B cell (primary cell): ENCODE results near the gene CHRNA7. TPM values are rescaled to one million over a fixed set of nuclear protein-coding genes. Genes with fewer than 3 reads are reported as not detected.
"Not testable (repeated sequence)": the region's sequence is repeated elsewhere in the genome, so short reads cannot be mapped to it uniquely, and the experiment has no call there.

ENCODE experiments used
- ATAC-seq: fragments of 200-7000 bp; cut with Tn5 transposase; one replicate; pipeline ENCODE4 v1.10.0; 2021; ENCODE audit warnings: low read depth, mild to moderate bottlenecking, moderate number of reproducible peaks, moderate library complexity
- CTCF ChIA-PET: fragments of 350-600 bp; sonication (Branson Sonifier 250); formaldehyde crosslinking; loops from one replicate; lab custom pipeline; 2021; ENCODE audit warnings: antibody characterized with exemption, inconsistent platforms; lab: Charles Lee
- POLR2A ChIA-PET: fragments of 350-600 bp; sonication (Branson Sonifier 250); formaldehyde crosslinking; loops from one replicate; lab custom pipeline; 2021; ENCODE audit warnings: antibody characterized with exemption; lab: Charles Lee
- DNase-seq: peaks from one replicate; pipeline ENCODE4 v3.0.0; 2013
- H2AFZ ChIP-seq: 2 replicates; pipeline ENCODE4 v1.6.1; 2012; ENCODE audit warnings: mild to moderate bottlenecking, low read depth, low read length; ENCODE audit not compliant: insufficient read depth, poor library complexity, severe bottlenecking
- H3K27ac ChIP-seq, 2 donors: 1 replicate in 1 of 2; 2 replicates in 1 of 2; pipeline ENCODE4 v1.5.1; 2012 to 2013; ENCODE audit warnings: low read length in 2 of 2, mild to moderate bottlenecking in 2 of 2, moderate library complexity in 1 of 2
- H3K27me3 ChIP-seq, 4 experiments: fragments of 200-600 bp in 1 of 4; sonication (generic) in 1 of 4; replicated peaks in 1 of 4; 1 replicate in 2 of 4; 2 replicates in 2 of 4; pipeline versions ENCODE4 v1.6.1 to v1.7.0; 2013 to 2016; ENCODE audit warnings: low read length in 3 of 4, mild to moderate bottlenecking in 2 of 4, mixed read lengths in 1 of 4, moderate library complexity in 1 of 4; ENCODE audit not compliant: insufficient read depth in 4 of 4, control insufficient read depth in 3 of 4; ENCODE audit errors: control extremely low read depth in 1 of 4
- H3K36me3 ChIP-seq, 2 experiments: replicated peaks in 1 of 2; 1 replicate in 1 of 2; 2 replicates in 1 of 2; pipeline versions ENCODE4 v1.6.1 to v1.7.1; 2013; ENCODE audit warnings: low read length in 1 of 2; ENCODE audit not compliant: insufficient read depth in 2 of 2, control insufficient read depth in 1 of 2; ENCODE audit errors: control extremely low read depth in 1 of 2, extremely low read depth in 1 of 2
- H3K4me1 ChIP-seq, 2 donors: fragments of 200-600 bp in 1 of 2; sonication (generic) in 1 of 2; 1 replicate in 1 of 2; 2 replicates in 1 of 2; pipeline versions ENCODE4 v1.5.1 to v1.6.1; 2013 to 2017; ENCODE audit warnings: low read length in 2 of 2; ENCODE audit not compliant: control insufficient read depth in 2 of 2, insufficient read depth in 2 of 2
- H3K4me2 ChIP-seq: replicated peaks from 2 replicates; pipeline ENCODE3; 2012; ENCODE audit warnings: mild to moderate bottlenecking, low read depth, low read length; ENCODE audit not compliant: poor library complexity, severe bottlenecking
- H3K4me3 ChIP-seq, 5 experiments: fragments of 200-600 bp in 1 of 5; sonication (generic) in 1 of 5; 1 replicate in 3 of 5; 2 replicates in 2 of 5; pipeline versions ENCODE4 v1.5.1 to v1.7.0; 2011 to 2016; ENCODE audit warnings: low read length in 4 of 5, mild to moderate bottlenecking in 4 of 5, low read depth in 2 of 5, control low read depth in 1 of 5, moderate library complexity in 1 of 5; ENCODE audit not compliant: insufficient read depth in 1 of 5; ENCODE audit errors: control extremely low read depth in 1 of 5, extremely low read depth in 1 of 5
- H3K79me2 ChIP-seq: fragments of 200-600 bp; sonication (generic); one replicate; pipeline ENCODE4 v1.6.0; 2016; ENCODE audit warnings: low read length; ENCODE audit not compliant: control insufficient read depth, insufficient read depth
- H3K9ac ChIP-seq: fragments of 200-600 bp; sonication (generic); 2 replicates; pipeline ENCODE4 v1.6.1; 2017; ENCODE audit warnings: mild to moderate bottlenecking, low read length, moderate library complexity
- H3K9me3 ChIP-seq, 3 donors: one replicate each; pipeline versions ENCODE4 v1.6.1 to v1.7.1; 2013; ENCODE audit warnings: low read length in 2 of 3; ENCODE audit not compliant: control insufficient read depth in 2 of 3, insufficient read depth in 1 of 3; ENCODE audit errors: control extremely low read depth in 1 of 3
- H4K20me1 ChIP-seq: 2 replicates; pipeline ENCODE4 v1.6.0; 2012; ENCODE audit warnings: mild to moderate bottlenecking, low read length; ENCODE audit not compliant: insufficient read depth, control insufficient read depth, poor library complexity, severe bottlenecking
- H3K27ac Mint-ChIP-seq: one replicate; pipeline ENCODE4 v1.8.0; 2021; ENCODE audit warnings: mixed read lengths
- H3K27me3 Mint-ChIP-seq: one replicate; pipeline ENCODE4 v1.8.0; 2021; ENCODE audit warnings: mixed read lengths
- H3K4me1 Mint-ChIP-seq: one replicate; pipeline ENCODE4 v1.8.0; 2021; ENCODE audit warnings: mixed read lengths
- H3K4me3 Mint-ChIP-seq: one replicate; pipeline ENCODE4 v1.8.0; 2021; ENCODE audit warnings: mixed read lengths
- H3K9me3 Mint-ChIP-seq: one replicate; pipeline ENCODE4 v1.8.0; 2022; ENCODE audit warnings: mixed read lengths; ENCODE audit not compliant: insufficient read depth
- WGBS: methylation state at CpG from one replicate; pipeline ENCODE4 v1.1.5; 2013; ENCODE audit warnings: missing lambda C conversion rate; ENCODE audit not compliant: insufficient coverage; 5-methylcytosine and 5-hydroxymethylcytosine counted together
- intact Hi-C: fragments of 100-400 bp; cut with micrococcal nuclease; formaldehyde crosslinking; loops from one replicate; pipeline ENCODE4 v1.10.0; 2022
- polyA plus RNA-seq: library from polyadenylated mRNA; depleted of rRNA; stranded (reverse); fragments of >200 nt; gene quantifications from 2 replicates; pipeline ENCODE4 v1.2.3, GENCODE V29; 2012
- total RNA-seq, 2 donors: library from RNA; stranded (reverse); fragments of 120-200 nt in 1 of 2; gene quantifications; 1 replicate in 1 of 2; 2 replicates in 1 of 2; pipeline versions ENCODE4 v1.2.3 to v1.2.4, GENCODE V29; 2013 to 2022

The CHRNA7 gene
- total and polyA plus RNA-seq, 2 donors (not counting 1 experiment from before 2014, with no cell fraction given) = 0.16 TPM; not detected in 1

GRCh38 chr15:32193780-32194179 lies 163.5 kb downstream of the CHRNA7 start:
- H3K9me3 ChIP-seq, H3K4me1 Mint-ChIP-seq, CTCF ChIA-PET, H3K4me3 ChIP-seq, H3K9me3 Mint-ChIP-seq, H3K4me1 ChIP-seq, H2AFZ ChIP-seq, H3K27me3 Mint-ChIP-seq, intact Hi-C loops, H3K79me2 ChIP-seq, H4K20me1 ChIP-seq, H3K27me3 ChIP-seq, H3K36me3 ChIP-seq, ATAC-seq, H3K27ac Mint-ChIP-seq, H3K9ac ChIP-seq, DNase-seq, POLR2A ChIA-PET, H3K4me2 ChIP-seq, H3K4me3 Mint-ChIP-seq, H3K27ac ChIP-seq: not testable (repeated sequence)
- WGBS = no CpG with 5 or more reads among the region's 4 CpGs

- WGBS = no CpG with 5 or more reads among the region's 7 CpGs
Measured at GRCh38 chr15:32196206-32196605, 165.9 kb downstream of the CHRNA7 start.

GRCh38 chr15:32198938-32199337 lies 168.6 kb downstream of the CHRNA7 start:
- H3K4me1 Mint-ChIP-seq, H3K9ac ChIP-seq, H3K9me3 ChIP-seq, CTCF ChIA-PET, H3K27me3 Mint-ChIP-seq, H3K4me3 ChIP-seq, intact Hi-C loops, H3K4me1 ChIP-seq, ATAC-seq, H3K4me2 ChIP-seq, H3K27me3 ChIP-seq, H3K4me3 Mint-ChIP-seq, H3K27ac Mint-ChIP-seq, H3K79me2 ChIP-seq, H3K9me3 Mint-ChIP-seq, H4K20me1 ChIP-seq, DNase-seq, H2AFZ ChIP-seq, H3K36me3 ChIP-seq, H3K27ac ChIP-seq, POLR2A ChIA-PET: not testable (repeated sequence)
- WGBS = no CpG with 5 or more reads among the region's 5 CpGs

More at GRCh38 chr15:32196206-32196605, 165.9 kb downstream of the CHRNA7 start:
- H3K4me1 ChIP-seq, H2AFZ ChIP-seq, H4K20me1 ChIP-seq, H3K27me3 Mint-ChIP-seq, H3K27me3 ChIP-seq, H3K79me2 ChIP-seq, H3K9me3 Mint-ChIP-seq, H3K9ac ChIP-seq, H3K4me2 ChIP-seq, H3K36me3 ChIP-seq, intact Hi-C loops, H3K9me3 ChIP-seq, POLR2A ChIA-PET, DNase-seq, H3K4me1 Mint-ChIP-seq, H3K27ac ChIP-seq, H3K4me3 Mint-ChIP-seq, H3K27ac Mint-ChIP-seq, CTCF ChIA-PET, H3K4me3 ChIP-seq: not testable (repeated sequence)
- ATAC-seq = peak; percentile 63

DNA sequence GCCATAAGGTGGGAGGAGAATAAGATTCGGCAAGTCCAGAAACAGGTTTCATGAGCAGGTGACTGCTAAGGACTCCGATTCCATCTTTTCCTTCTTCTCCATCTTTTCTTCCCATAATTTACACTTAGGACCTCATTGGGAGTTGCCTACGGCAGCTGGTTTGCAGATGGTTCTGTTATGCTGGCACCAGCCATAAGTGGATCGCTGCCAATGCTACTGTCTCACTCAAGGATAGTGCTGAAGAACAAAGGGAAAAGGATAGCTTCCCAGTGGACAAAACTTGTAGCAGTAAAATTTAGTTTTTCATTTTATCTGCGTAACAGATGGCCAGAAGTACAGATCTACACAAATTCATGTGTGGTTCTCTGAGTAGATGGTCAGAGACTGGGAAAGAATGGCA lies 178.8 kb downstream of the CHRNA7 start:
- intact Hi-C loops, H3K9ac ChIP-seq, H3K36me3 ChIP-seq, POLR2A ChIA-PET, H3K4me1 ChIP-seq, H3K4me1 Mint-ChIP-seq, H3K27ac ChIP-seq, H2AFZ ChIP-seq, H3K4me3 Mint-ChIP-seq, H3K79me2 ChIP-seq, DNase-seq, H4K20me1 ChIP-seq, H3K4me3 ChIP-seq, H3K27me3 ChIP-seq, H3K27ac Mint-ChIP-seq, H3K4me2 ChIP-seq, ATAC-seq, CTCF ChIA-PET, H3K27me3 Mint-ChIP-seq, H3K9me3 ChIP-seq, H3K9me3 Mint-ChIP-seq: not testable (repeated sequence)
- no CpG with 5 or more reads among the region's 5 CpGs for WGBS
